Endothelial cell of umbilical vein (primary cell): ENCODE measurements around the gene ACSL4.

Source experiments
- EZH2 ChIP-seq: IDR thresholded peaks from 2 replicates; pipeline ENCODE4 v1.6.1; 2012; ENCODE audit warnings: borderline replicate concordance, low read depth, mild to moderate bottlenecking, moderate library complexity, low read length, inconsistent platforms; ENCODE audit not compliant: severe bottlenecking
- MAX ChIP-seq: IDR thresholded peaks from 2 replicates; pipeline ENCODE4 v1.6.1; 2011; ENCODE audit not compliant: insufficient read depth, insufficient read length
- POLR2A ChIP-seq: IDR thresholded peaks from 2 replicates; pipeline ENCODE4 v1.6.1; 2012; ENCODE audit warnings: low read depth, mild to moderate bottlenecking, control low read depth, low read length
- POLR2AphosphoS5 ChIP-seq: IDR thresholded peaks from 2 replicates; pipeline ENCODE4 v1.6.1; 2012; ENCODE audit warnings: low read depth, mild to moderate bottlenecking, control low read depth, low read length, moderate library complexity; ENCODE audit not compliant: insufficient read depth
- TF ChIP-seq, protein P1 (sequence below), 2 donors: IDR thresholded peaks; 1 replicate in 1 of 2; 2 replicates in 1 of 2; pipeline ENCODE4 v1.5.1; 2011; ENCODE audit warnings: low read length in 2 of 2, mild to moderate bottlenecking in 2 of 2, moderate library complexity in 2 of 2, control low read depth in 1 of 2, inconsistent platforms in 1 of 2, low read depth in 1 of 2; ENCODE audit not compliant: insufficient read depth in 1 of 2; ENCODE audit errors: extremely low read depth in 1 of 2

GRCh38 chrX:109655502-109656201, 77.4 kb downstream of the ACSL4 start:
- no peak for TF ChIP-seq POLR2A
- TF ChIP-seq, protein P1, sequence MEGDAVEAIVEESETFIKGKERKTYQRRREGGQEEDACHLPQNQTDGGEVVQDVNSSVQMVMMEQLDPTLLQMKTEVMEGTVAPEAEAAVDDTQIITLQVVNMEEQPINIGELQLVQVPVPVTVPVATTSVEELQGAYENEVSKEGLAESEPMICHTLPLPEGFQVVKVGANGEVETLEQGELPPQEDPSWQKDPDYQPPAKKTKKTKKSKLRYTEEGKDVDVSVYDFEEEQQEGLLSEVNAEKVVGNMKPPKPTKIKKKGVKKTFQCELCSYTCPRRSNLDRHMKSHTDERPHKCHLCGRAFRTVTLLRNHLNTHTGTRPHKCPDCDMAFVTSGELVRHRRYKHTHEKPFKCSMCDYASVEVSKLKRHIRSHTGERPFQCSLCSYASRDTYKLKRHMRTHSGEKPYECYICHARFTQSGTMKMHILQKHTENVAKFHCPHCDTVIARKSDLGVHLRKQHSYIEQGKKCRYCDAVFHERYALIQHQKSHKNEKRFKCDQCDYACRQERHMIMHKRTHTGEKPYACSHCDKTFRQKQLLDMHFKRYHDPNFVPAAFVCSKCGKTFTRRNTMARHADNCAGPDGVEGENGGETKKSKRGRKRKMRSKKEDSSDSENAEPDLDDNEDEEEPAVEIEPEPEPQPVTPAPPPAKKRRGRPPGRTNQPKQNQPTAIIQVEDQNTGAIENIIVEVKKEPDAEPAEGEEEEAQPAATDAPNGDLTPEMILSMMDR (IDR thresholded peaks at IDR 0.05; ENCODE audit: extremely low read depth in 1 of 2, insufficient read depth in 1 of 2, low read depth in 1 of 2, low read length in 2 of 2), result no peak
- no peak for TF ChIP-seq EZH2
- no peak for TF ChIP-seq POLR2AphosphoS5
- no peak for TF ChIP-seq MAX
